Measurements from ENCODE around the gene MGAT3.
A peak's percentile ranks its signal among the peaks of the same experiment; 100 is the strongest.
"Not testable (repeated sequence)": the region's sequence is repeated elsewhere in the genome, so short reads cannot be mapped to it uniquely, and the experiment has no call there.

Gene MGAT3

DNA sequence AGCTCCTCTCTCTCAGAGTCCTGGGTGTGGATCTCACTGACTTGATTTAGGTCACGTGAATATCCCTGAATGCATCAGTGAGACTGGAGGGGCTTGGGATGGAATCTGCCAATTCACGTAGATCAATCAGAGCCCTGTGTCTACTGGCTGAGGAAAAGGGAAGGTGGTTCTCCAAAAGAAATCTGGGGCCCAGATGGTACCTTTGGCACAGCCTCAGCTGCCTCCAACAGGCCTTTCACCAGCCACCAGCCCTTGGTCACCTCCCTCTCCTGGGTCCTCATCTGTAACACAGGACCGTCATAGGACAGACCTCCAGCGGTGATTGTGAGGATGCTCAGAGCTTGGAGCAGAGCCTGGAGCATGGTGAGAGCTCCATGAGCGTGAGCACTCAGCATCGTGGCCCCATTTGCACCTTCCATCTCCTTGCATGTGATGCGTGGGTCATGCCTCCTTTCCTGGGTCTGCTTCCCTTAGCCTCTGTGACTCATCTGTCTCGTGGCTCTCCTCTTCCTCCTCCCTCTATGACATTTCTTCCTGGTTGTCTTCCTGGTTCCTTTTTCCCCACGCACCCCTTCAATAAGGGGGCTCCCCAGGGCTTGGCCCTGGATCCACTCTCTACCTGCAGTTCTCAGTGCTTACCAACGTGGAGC, 37.8 kb downstream of the MGAT3 start:
- no peak for DNase-seq

DNA sequence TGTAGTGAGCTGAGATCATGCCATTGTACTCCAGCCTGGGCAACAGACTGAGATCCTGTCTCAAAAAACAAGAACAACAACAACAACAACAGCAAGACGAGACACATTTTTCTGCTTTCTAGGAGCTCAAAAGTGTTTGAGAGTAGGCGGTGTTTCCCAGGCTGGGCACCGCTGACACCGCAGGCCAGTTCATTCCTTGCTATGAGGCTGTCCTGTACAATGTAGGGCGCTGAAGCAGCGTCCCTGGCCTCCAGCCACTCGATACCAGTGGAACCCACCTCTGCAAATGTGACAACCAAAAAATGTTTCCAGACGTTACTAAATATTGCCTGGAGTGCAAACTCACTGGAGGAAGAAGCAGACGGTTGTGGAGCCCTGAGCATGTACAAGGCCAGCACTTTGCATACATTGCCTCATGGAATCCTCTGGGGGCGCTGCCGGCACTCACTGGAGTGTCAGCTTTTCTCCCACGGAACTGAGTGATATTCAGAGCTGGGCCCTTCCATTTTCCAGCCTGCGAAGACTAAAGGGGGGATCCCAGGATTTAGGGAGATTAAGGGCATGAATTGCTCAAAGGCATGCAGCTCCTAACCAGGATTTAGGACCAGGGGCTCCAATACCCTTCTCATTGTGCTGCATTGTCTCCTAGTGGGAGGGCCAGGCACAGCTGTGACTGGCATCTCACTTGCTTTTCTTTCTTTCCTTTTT, 39.5 kb downstream of the MGAT3 start:
- DNase-seq, result peak; percentile 47

DNA sequence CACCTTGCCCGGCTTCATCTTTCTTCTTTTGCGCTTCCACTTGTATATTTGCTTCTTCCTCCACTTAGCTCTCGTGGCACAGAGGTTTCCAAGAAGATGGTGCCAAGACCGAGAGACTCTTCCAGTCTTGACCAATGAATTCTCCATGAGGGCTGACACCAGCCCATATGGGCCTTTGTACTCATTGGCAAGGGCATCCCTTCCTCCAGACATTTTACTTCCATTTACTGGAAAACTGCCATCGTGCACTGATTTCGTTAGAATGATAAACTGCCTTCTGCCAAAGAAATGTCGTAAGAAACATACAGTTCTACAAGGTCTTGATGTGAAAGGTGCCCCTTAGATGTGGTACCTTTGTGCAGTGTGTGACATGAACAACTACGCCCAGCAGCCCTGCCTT, 40.6 kb downstream of the MGAT3 start:
- DNase-seq, result no peak

- DNase-seq, result no peak
Observed at GRCh38 chr22:39498368-39498767, 41.6 kb downstream of the MGAT3 start.

DNA sequence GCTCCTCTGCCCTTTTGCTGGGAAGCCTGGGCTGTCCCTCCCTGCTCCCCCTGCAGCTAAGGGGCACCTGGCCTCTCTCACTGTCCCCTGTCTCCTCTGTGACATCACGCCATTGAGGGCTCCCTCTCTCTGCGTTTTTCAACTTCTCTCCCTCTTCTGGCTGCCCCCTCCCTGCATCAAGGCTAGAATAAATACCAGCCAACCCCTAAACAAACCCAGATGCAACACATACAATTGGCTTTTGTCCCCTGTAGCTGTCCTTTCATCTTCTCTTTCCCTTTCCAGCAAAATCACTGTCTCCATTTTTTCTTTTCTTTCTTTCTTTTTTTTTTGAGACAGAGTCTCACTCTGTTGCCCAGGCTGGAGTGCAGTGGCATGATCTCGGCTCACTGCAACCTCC, 42.0 kb downstream of the MGAT3 start:
- no peak for DNase-seq

GRCh38 chr22:39500101-39500500, 43.3 kb downstream of the MGAT3 start:
- DNase-seq, result no peak

GRCh38 chr22:39501644-39502108, 44.9 kb downstream of the MGAT3 start:
- no peak for DNase-seq

DNA sequence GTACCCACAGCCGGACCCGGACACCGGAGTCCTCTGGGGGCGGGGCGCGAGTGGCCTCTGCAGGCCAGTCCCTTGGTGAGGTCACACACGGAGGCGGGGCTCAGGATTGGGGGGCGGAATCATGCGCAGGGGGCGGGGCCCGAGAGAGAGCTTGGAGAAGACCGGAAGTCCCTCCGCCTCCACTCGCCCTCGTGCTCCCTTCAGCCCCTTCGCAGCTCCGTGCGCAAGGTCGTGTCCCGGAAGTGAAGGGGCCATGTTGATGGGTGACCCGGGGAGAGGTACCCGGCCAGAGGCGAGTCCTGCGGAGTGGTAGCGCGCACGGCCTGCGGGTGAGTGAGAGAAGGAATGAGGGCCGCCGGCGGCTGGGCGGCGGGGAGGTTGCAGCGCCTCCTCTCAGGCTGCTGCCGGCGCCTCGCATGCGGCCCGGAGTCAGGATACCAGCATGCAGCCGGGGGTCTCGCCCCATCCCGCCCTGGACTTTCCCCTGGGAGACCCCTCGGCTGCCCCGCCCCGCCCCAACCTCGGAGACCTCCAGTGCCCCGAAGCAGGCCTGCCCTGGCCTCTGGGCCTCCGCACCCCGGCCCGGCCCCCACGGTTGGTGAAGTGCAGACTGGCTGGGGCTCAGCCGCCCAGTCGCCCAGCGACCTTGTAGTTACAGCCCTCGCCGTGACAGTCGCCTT, 45.4 kb downstream of the MGAT3 start, which contains the start of gene MIEF1:
TSS of gene MIEF1 (plus strand) at position 182 of the 680 bp plus-strand sequence. CDS start 9,005 bp downstream, outside the sequence.
- peak; percentile 94 for DNase-seq

- DNase-seq, result no peak
Observed at GRCh38 chr22:39502789-39503409, 46.1 kb downstream of the MGAT3 start.

DNA sequence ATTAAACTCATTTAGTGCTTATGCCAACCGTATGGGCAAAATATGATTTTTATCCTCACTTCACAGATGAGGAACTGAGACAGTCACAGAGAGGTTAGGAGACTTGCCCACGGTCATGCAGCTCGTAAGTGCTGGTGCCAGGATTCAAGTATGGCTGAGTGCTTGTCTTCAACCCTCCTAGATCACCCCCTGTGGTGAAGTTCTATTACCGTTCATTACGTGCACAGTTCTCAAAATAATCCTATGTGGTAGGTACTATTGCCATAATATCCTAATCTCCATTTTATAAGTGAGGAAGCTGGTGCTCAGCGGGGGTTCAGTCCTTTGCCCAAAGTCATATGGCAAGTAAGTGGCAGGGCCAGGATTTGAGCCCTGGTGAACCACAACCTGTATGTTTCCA, 46.8 kb downstream of the MGAT3 start:
- no peak for DNase-seq

DNA sequence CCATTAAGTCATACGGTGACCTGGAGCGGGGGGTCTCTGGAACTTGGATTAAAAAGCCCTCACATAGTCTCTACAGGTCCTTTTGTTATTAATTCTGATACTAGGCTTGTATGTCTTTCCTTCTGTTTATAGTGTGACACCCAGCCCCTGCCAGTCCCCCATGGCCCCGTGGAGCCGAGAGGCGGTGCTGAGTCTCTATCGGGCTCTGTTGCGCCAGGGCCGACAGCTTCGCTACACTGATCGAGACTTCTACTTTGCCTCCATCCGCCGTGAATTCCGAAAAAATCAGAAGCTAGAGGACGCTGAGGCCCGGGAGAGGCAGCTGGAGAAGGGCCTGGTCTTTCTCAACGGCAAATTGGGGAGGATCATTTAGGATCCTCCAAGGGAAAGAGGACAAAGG, 47.3 kb downstream of the MGAT3 start:
- no peak for DNase-seq

GRCh38 chr22:39507021-39507420, 50.2 kb downstream of the MGAT3 start:
- not testable (repeated sequence) for DNase-seq

GRCh38 chr22:39508393-39508792, 51.6 kb downstream of the MGAT3 start:
- DNase-seq, result no peak

DNA sequence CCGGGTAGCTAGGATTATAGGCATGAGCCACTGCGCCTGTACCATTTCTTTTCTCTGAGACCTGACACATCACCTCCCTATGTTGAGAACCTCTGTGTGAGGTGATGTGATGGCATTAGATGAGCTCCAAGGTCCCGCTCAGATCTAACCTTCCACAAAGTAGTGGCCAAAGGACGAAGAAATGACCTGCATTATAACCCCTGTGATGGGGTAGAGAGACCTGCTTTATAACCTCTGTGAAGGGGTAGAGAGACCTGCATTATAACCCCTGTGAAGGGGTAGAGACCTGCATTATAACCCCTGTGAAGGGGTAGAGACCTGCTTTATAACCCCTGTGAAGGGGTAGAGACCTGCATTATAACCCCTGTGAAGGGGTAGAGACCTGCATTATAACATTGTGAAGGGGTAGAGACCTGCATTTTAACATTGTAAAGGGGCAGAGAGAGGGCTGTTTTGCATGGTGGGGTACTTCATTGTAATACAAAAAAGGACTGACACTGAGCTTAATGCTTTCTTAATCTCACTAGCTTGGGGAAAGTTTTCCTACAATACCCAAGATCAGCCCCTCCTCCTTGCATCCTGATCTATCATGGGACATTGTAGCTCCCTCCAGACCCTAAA, 53.8 kb downstream of the MGAT3 start:
- no peak for DNase-seq

DNA sequence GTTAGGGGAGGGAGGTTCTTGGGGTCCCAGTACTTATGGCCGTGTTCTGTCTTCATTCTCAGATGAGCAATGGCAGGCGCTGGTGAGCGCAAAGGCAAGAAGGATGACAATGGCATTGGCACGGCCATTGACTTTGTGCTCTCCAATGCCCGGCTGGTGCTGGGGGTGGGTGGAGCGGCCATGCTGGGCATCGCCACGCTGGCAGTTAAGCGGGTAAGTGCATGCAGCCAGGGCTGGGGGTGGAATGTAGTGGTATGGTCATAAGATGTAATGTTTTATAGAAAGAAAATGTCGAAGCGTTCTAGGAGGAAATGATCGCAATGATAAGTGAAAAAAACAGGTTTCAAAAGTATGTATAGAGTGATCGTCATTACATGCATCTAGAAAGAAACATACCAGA, 54.4 kb downstream of the MGAT3 start:
- no peak for DNase-seq

GRCh38 chr22:39512026-39512425, 55.2 kb downstream of the MGAT3 start:
- no peak for DNase-seq

GRCh38 chr22:39513791-39514190, 57.0 kb downstream of the MGAT3 start:
- no peak for DNase-seq

DNA sequence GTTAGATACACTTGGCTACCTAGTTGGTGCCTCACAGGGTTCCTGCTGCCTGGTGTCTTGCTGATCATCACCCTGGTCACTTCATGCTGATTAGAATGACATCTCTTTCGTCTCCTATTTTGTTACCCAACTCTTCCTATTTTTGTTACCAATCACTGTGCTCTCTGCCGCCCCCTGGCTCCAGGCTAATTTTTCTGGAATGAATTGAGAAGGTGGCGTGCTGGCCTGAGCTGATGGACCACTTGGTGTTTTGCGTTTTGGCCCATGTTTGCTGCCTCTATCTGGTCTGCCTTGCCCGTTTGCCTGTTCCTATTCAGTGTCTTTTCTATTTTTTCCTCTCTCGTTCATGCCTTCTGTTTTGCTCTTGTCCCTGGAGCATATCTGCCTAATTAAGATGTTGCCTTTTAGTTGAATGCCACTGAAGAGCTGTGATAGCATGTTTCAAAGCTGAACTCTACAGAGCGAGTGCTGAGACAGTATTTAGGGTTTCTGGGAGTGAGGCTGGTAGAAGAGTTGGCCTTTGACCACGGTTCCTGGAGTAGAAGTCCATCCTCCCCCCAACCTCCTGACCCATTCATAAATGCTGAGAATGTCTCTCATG, 57.7 kb downstream of the MGAT3 start:
- DNase-seq, result no peak

DNA sequence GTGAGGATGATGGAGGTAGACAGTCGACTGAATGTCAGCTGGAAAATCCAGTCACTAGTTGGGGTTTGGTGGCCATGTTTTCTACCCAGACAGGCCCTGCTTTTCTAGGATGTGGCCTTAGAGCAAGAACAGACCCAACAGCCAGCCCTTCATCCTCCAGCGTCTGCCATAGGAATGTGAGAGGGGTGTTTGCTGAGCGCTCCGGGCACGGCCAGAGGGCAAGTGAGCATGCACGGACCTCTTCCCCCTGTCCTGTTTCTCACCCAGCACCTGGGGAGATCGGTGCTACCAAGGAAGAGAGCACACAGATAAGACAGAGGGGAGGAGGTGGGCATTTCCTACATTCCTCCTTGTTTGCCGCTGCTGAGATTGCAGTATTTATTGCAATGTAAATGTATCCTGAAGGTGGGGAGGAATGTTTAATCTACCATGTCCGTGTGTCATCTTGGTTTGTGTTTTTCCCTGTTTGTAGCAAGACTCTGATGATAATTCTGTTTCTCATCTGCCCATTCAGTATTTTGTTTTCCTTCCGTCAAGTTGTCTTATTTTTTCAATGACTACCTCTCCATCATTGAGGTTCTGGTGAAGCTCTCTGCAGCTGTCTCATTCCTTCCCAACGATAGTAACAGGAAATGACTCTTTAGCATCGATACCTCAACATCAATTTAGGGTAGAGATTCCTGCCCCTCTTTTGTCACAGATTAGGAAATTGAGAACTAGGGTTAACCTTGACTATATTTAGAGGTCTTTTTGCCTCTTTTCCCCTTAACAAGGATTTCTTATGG, 58.6 kb downstream of the MGAT3 start:
- no peak for DNase-seq

DNA sequence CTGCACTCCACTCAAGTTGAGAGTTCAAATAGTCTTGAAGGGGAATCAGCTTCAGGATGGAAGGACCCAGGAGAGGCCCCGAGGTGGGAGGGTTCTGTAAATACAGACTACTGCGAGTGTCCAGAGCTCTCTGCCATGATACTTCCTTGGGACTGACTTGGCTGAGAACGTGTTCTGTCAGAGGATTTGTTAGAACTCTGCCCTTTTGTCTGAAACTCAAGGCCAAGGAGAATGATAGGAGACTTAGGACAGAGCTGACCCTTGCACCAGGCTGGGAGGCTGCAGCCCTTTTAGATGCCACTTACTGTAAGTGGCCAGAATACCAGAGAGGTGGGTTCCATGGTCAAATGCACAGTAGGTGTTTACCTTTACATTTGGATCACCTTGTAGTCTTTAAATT, 60.7 kb downstream of the MGAT3 start:
- DNase-seq, result no peak

DNA sequence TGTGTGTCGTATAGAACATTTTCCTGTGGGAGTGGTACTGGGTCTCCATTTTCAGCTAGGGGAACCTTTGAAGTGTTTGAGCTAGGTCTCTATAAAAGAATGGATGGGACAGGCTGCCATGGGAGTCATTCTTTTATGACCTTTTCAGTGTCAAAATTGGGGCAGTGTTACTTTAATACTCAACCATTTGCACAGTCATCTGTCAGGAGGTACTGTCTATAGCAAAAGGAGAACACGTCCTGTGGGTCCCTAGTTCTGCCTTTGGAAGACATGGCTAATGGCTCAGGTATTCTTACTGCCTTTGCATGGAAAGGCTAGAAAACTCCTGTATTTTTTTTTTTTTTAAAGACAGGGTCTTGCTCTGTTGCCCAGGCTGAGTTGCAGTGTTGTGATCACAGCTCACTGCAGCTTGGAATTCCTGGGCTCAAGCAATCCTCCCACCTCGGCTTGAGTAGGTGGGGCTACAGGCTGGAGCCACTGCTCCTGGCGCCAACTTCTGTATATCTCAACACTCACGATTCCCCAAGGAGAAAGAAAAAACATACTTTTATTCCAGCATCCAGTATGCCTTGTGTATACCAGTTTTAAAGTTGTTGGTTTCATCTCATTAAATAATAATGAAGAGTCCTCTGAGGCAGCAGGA, 61.5 kb downstream of the MGAT3 start:
- DNase-seq, result no peak
